CD4-positive, alpha-beta T cell treated with Interleukin-15 for 4 hours (primary cell): ENCODE measurements around the gene PXDC1.

Source experiments
- DNase-seq: peaks from one replicate; pipeline ENCODE4 v3.0.0-alpha.2; 2020; ENCODE audit warnings: low spot score

PXDC1 gene

DNA sequence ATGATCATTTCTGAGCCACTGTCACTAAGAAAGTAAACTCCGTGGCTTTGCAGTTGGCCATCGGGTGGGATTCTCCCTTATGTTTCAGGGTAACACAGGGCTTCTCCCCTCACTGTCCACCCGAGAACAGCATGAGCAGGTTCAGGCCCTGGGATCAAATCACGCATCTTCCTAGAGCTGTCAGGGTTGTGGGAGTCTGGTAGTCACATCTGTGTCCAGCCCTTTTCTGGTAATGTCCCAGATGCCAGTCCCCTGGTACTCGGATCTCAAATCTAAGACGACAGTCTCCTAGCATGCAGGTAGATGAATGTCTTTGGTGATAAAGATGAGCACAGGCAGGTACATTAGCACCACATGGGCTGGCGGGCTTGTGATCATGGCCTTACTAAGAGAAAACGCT lies 4.8 kb downstream of the PXDC1 start:
- no peak for DNase-seq

DNA sequence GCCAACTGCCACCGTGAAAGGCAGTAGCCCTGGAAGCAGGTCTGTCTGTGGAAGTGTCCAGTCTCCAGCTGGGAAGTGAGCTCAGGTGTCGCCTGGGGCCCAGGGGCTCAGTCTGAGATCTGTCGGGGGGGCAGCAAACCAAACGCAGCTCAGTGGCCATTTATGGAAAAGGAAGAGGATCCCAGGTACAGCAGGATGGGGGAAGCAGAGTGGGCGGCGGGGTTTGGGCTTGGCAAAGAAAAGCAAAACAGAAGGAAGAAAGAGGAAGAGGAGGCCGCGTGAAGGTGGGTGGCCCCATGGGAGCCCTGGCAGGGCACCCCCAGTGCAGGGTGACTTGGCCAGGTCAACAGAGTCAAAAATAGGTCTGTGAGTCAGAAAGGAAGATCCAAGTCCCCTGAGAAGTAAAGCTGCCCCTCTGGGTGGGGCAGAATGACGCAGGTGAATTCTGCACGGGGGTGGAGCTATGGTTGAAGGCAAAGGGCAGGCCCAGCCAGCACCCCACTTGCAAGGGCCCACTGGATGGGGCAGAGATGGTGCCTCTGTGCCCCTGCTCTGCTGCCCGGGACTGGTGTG lies 5.3 kb downstream of the PXDC1 start:
- DNase-seq, result no peak

DNA sequence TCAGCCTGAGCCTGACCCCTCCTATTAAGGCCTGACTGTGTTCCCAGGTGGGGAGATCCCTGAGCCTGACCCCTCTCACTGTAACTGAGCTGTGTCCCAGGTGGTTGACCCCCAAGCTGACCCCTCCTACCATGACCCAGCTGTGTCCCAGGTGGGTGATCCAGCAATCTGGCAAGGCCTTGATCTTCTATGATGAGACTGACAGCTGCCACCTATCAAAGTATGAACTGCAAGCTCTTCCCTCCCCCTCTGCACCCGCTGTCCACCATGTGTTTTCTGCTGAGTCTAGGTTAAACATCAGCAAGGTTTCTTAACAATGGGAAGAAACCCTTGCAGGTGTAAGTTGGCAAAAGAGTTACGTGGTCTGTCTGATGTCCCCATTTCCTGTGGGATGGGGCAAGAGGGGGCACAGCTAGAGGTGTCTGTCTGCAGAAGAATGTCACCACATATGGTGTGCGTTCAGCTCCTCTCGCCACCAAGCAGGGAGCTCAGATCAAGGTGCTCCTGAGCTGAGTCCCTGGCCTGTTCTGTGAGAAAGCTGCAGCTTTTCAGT lies 5.9 kb downstream of the PXDC1 start:
- no peak for DNase-seq

DNA sequence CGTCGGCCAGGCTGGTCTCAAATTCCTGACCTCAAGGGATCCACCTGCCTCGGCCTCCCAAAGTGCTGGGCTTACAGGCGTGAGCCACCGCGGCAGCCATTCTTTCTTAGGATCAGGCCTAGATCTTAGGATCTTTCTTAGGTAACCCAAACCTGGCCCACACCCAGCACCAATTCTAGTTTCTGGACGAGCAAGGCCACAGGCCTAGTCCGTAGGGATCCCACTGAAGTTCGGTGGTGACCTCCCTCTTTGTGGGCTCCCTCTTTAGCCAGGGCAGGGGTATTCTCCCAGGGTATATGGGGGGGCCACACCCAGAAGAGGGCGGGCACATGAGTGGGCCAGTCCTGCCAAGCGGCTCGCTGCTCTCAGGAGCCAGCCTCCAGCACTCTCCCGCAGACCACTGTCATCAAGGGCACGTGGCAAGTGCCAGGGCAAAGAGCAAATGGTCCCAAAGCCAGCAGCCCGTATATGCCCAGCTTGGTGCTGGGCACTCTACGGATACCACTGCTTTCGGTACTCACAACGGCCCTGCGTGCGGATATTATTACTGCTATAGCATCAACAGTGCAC lies 6.5 kb downstream of the PXDC1 start:
- DNase-seq, result no peak

DNA sequence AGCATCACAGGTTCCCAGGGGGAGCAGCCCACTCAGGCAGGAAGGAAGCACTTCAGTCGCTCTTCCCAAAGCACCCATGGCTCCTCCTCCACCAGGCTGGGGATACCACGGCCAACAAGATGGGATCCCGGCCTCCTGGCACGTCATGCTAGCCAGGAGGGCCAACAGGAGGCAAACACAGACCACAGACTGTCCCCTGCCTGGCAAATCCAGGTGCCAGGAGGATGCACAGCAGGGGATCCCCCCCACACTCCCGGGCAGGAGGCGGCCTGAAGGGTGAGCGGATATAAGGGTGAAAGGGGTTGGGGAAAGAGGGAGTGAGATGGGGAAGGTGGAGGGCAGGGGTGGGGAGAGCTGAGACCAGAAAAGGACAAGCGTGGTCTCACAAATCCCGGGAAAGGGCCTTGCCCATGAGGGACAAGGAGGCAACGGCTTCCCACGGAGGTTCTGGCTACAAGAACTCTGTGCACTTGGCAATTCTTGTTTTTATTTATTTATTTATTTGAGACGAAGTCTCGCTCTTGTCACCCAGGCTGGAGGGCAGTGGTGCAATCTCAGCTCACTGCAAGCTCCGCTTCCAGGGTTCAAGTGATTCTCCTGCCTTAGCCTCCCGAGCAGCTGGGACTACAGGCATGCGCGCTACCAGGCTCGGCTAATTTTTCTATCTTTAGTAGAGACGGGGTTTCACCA lies 7.2 kb downstream of the PXDC1 start:
- no peak for DNase-seq

DNA sequence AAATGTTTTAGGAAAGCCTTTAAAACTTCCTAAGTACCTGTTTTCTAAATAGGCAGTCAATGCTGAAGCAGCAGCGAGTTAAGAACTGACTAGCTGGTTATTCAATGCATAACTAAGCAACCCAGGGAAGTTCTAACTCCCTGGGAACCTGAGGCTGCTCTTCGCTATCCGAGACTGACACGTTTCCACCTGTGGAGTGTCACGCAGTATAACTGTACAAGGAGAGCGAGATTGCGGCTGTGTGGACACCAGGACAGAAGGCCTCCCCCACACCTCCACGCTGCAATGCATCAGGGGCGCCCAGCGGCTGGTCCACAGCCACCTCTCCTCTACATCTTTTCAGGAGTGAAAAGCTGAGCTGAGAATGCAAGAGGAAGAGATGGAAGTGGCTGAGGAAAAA lies 8.0 kb downstream of the PXDC1 start:
- no peak for DNase-seq

DNA sequence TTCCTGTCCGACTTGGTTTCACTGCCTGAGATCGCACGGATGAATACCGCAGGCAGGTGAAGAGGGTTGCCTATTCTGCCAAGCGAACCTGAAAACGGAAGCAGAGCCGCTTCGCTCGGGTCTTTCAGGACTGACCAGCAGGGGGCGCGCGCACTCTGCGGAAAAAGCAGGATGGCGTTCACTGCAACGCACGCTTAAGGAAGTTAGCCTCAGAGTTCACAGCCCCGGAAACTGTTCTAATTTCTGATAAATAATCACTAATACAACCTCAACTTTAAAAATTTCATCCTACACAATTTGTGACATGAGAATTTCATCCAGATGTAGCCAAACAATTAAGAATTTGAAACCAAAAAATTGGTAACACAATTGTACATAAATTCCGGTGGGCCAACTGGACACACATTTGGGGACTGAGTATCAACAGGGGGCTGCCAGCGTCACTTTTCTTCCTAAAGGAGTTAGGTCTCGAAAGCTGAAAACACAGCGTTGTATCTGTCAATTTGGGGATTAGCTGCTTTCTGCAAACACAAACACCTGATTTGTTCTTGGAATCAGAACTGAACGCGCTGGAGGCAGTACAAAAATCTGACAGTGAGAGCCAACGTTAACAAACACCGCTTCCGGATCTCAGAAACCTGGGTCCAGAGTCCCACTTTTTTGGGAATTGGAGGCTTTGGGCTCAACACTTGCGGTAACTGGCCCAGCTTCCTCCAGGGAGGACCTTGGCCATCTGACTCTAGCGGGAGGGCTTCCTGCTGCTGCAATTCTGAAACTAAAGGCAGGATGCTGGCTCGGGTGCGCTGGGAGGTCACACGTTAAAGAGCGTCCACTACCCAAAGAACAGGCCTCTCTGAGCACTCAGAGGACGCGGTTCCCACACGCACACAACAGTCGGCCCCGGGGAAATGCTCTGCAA lies 8.8 kb downstream of the PXDC1 start:
- DNase-seq, result peak; percentile 89

DNA sequence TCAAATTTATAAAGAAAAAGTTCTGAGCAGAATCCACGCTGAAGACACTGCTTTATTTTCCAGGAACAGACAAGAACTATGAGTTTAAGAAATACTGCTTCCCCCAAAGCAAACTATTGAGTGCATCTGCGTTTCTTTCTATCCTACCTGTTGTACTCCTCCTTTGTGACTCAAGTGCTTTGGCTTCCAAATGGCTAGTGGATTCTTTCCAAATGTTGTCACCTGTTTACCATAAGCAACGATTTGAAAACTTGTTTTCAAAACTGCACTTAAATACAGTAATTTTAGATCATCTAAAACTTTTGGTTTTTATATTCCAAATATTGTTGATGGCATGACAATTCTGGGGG lies 9.5 kb downstream of the PXDC1 start:
- no peak for DNase-seq

DNA sequence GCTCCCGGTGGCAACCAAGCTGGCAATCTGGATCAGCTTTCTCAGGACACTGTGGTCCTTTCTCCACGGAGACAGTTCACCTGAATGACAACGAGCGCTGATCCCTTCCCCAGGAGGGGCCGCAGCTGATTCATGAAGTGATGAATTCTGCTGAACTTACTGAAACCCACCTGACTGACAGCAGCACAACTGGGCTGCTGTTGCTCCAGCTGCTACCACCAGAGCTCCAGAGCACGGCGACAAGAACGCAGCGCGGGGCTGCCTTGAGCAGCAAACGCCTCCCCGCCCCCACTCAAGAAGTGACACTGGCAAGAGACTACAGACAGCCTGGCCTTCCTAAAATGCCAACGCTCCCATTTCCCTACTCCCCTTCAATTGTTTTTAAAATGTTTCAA lies 10.0 kb downstream of the PXDC1 start:
- DNase-seq, result no peak

DNA sequence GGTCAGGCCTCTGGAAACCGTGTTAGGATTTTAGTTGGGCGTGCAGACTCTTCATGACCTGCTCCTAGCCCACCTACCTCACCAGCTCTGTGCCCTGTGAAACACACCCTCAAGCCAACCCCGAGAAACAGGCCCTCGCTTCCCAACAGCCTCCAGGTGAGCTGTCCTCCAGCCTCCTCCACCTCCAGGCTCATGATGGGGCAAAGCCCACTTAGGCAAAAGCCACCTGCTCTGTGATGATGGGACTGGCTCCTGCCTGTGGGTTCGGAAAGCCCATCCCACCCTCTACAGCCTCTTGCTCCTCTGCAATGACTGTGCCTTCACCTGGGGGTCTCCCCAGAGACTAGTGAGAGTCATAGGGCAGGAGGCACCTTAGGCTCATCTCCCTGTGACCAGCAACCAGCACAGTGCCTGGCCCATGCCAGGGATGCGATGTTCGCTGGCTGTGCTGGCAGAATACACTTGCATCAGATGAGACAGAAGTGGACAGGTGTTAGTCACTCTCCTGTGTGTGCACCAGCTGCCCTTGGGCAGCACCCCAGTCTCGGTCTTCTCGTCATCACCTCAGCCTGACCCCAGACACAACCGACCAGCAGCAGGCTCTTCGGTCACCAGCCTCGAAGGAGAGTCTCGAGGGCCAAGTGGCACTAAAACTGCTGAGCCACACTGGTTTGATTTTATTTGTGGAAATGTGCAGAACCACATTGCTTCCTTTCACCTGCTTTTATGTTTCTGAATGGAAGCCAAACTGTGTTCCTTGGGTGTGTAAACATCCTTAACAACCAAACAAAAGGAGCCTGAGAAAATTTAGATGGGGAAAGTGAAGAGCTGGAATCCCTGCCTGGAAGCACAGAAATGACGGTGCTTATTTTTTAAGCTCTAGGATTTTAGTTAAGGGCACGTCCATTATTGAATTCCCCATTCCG lies 10.7 kb downstream of the PXDC1 start:
- no peak for DNase-seq

DNA sequence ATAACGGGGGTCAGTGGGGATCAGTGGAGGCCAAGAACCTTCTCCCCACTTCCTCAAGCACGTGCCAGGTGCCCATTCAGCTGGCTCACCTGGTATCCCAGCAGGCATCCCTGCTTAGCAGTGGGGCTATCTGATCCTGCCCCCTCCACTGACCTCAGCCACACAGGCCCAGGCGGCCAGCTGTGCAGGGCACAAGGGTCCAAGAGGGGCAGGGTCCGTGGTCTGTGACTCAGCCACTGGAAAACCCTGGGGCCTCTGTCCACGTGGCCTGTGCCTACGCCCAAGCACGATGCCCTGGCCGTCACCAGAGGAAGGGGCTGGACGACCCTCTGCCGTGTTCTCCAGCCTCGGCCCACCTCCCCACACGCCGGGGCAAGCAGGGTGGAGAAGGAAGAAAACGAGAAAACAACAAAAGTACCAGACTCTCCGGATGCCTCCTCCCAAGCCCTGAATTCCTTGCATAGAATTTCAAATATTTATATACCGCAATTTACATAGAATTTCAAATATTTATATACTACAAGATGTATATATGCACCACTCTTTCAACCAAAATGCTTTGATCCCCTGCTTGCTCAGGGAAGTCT lies 12.1 kb downstream of the PXDC1 start:
- DNase-seq, result no peak

DNA sequence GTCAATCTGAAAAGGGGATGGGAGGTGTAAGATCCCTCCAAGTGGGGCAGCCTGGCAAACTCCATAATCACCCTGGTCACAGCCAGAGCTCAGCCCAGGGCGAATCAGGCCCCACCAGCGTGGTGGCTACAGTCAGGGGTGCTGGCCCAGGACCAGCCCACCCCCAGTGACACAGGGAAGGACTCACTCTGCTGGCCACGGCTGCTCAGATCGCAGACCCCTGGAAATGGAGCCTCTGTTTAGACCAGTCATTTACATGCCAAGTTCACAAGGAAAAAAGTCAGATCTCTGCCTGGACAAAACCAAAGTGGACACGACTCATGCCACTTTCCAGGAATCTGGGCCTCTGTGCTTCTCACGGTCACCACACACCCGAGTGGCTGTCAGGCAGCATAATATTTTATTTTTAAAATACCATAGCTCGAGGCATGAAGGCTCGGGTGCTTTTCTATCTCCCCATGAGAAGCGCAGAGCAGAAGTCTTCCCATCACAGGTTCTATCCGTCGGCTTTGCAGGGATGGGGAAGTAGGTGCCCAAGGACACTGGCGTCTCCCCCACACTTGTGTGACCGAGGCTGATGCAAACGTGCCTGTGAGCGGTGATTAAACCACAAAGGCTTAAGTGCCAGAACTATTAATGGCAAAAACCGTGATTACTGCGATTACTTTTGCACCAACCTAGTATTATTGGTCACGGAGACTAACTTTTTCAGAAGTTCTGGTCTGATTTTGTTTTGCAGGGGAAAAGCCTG lies 13.0 kb downstream of the PXDC1 start:
- no peak for DNase-seq

DNA sequence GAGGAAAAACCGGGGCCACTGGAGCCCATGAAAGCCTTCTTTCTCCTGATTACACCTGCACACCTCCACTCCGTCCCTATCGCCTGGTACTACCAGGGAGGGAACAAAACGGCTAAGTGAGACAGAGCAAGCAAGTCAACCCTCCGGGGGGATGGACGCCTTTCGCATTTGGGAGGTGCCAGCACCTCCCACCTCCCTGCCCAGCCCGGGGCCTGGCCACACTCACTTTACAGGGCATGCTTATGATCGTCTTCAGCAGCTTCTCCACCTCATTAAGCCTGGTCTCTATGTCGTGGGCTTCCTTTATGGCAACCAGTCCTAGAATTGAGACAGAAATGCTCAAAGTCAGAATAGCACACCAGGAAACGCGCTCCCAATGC lies 13.7 kb downstream of the PXDC1 start:
- DNase-seq, result no peak

DNA sequence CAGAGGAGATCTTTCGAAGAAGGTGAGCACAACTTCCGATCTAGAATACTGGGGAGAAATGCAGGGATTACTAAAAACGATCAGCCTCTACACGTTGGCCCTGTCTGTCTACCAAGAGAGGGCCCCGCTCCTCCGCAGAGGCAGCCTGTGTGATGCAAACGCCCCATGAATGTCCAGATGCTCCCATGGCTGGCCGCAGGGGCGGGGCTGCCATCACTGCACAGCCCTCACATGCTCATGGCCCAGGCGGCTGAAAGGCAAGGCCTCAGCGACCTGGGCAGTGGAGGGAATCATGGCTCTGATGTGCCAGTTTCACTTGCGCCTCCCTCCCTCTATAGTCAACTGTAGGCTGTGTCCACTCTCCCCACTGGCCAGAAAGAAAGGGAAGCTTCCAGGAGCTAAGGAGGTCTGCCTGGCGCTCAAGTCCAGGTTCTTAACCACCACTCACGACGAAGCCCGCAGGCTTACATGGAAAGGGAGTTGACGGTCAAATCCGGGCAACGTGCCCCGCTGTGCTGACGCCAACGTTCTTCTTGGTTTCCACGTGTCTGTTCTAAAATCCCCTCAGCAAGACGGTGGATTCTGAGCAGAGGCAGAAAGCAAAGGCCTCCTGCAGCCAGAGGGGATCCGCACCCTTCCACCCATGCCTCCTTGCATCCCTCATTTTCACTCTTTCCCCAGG lies 14.2 kb downstream of the PXDC1 start:
- DNase-seq, result no peak

DNA sequence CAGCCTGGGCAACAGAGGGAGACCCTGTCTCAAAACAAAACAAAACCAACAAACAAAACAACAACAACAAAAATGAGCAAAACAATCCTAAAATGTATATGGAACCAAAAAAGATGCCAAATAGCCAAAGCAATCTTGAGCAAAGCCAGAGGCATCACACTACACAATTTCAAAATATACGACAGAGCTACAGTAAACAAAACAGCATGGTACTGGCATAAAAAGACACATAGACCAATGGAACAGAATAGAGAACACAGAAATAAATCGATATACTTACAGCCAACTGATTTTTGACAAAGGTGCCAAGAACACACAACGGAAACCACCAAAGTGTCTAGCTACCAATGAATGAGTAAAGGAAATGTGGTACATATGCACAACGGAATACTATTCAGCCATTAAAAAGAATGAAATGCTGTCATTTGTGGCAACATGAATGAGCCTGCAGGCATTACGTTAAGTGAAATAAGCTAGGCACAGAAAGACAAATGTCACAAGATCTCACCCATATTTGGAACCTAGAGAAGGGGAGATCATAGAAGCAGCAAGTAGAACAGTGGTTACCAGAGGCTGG lies 16.4 kb downstream of the PXDC1 start:
- no peak for DNase-seq

DNA sequence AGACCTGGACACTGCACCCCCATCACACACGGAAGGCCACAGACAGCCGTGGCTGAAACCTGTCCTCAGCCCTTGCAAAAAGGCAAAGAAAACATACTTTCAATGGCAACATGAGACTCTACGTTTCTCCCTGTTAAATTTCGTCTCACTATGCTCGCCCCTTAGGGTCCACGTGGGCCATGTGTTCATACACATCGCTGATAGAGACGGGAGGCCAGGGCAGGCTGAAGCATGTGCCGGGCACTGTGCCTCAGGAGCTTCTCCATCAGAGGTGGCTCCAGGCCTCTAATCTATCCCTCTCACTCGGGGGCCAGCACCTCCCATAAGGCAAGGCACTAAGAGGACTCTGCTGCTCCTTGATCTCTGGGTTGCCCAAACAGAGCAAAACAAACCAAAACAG lies 17.5 kb downstream of the PXDC1 start:
- DNase-seq, result no peak

DNA sequence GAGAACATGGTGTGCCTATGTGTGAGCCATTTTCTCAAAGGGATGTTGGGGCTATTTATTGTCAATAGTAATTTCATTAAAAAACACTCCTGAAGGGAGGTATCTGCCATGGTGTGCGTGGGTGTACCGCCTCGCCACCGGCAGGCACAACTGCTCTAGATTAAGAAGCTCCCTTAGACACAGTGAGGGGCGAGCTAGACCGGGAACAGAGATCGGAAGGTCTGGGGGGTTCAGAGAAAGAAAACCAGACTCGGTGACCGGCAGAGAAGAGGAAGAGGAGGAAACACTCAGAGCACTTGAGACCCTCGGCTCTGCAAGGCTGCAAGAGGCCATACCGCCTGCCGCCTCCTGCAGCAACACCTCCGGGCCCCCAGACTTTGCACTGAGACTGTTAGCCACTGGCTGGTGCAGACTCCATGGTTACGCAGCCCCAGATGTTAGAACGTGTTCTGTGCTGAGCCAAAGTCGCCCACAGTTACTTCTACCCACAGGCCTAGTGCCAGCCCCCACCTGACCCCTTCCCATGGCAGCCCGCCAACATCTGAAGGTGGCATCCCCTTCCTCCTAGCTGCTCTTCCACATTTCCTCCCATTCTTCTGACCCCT lies 18.1 kb downstream of the PXDC1 start:
- no peak for DNase-seq

DNA sequence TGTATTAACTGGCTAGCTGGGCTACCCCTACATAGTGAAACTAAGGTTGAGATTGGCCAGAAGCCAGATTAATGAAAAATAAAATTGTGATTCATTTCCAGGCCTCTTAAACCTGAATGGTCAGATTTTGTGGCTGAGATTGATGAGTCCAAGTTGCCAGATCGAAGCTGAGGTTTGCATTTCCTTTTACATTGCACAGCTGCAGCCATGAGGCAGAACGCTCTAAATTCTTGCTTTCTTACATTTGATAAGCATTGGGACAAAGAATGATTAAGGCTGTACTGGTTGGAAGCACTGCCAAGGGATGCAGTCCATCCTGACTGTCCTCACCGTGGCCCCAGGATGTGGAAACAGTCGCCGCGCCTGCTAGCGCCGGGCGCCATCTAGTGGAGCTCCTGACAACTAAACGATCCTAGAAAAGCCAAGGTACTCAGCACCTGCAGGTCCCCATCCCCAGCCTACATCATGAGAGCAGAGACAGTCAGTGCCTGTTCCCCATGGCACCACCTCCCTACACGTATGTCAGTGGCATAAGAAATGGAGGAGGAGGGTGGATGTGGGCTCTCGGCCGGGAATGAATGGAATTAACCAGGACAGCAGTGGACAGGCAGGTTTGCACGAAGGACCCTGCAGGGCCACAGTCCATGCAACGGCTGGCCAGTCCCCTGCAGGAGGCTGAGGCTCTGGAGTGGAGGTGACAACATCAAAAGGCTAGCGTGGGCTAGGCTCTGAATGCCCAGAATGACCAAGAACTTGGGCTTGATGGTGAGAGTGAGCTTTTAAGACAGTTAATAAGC lies 19.0 kb downstream of the PXDC1 start:
- peak; percentile 59 for DNase-seq
